Kidney (tissue), 14 donors: ENCODE results near the gene INPP5E. TPM values are rescaled to one million over a fixed set of nuclear protein-coding genes. Genes with fewer than 3 reads are reported as not detected.
A peak's percentile ranks its signal among the peaks of the same experiment; 100 is the strongest.

Experiments
- DNase-seq, 5 donors: peaks; one replicate each; pipeline ENCODE4 v3.0.0-alpha.2; 2013 to 2020
- FAIRE-seq: peaks from 2 replicates; lab custom pipeline; 2012; peaks lifted over from hg19 to GRCh38; lab: Jason Lieb, UNC
- H3K27ac ChIP-seq, 2 donors: one replicate each; pipeline ENCODE4 v1.7.0; 2013; ENCODE audit warnings: low read depth in 2 of 2, low read length in 2 of 2, inconsistent platforms in 1 of 2
- H3K27me3 ChIP-seq: one replicate; pipeline ENCODE4 v1.7.1; 2013; ENCODE audit warnings: low read length, inconsistent platforms; ENCODE audit not compliant: control insufficient read depth, insufficient read depth
- H3K36me3 ChIP-seq, 3 donors: one replicate each; pipeline versions ENCODE4 v1.7.0 to v1.7.1; 2013; ENCODE audit warnings: low read length in 3 of 3, control low read depth in 1 of 3, inconsistent platforms in 1 of 3; ENCODE audit not compliant: insufficient read depth in 3 of 3, control insufficient read depth in 2 of 3
- H3K4me1 ChIP-seq, 3 donors: one replicate each; pipeline versions ENCODE4 v1.7.0 to v1.7.1; 2013; ENCODE audit warnings: low read length in 3 of 3, inconsistent platforms in 1 of 3, low read depth in 1 of 3; ENCODE audit not compliant: control insufficient read depth in 2 of 3, insufficient read depth in 2 of 3
- H3K4me3 ChIP-seq, 3 donors: one replicate each; pipeline versions ENCODE4 v1.7.0 to v1.8.1; 2013; ENCODE audit warnings: low read length in 3 of 3, control low read depth in 1 of 3, inconsistent platforms in 1 of 3
- H3K9ac ChIP-seq, 3 donors: one replicate each; pipeline versions ENCODE4 v1.7.0 to v1.7.1; 2013; ENCODE audit warnings: low read length in 3 of 3, control low read depth in 1 of 3, inconsistent platforms in 1 of 3
- H3K9me3 ChIP-seq, 3 donors: one replicate each; pipeline versions ENCODE4 v1.7.0 to v1.7.1; 2013; ENCODE audit warnings: low read length in 3 of 3, control low read depth in 1 of 3, inconsistent platforms in 1 of 3; ENCODE audit not compliant: control insufficient read depth in 2 of 3, insufficient read depth in 1 of 3
- intact Hi-C: fragments of 100-400 bp; cut with DNase I; formaldehyde crosslinking; loops from one replicate; pipeline ENCODE4 v1.11.1; 2022
- polyA plus RNA-seq: library from polyadenylated mRNA; stranded (reverse); fragments of 350-450 nt; fragmentation: Illumina TruSeq; extraction: RNeasy Lipid Tissue Mini Kit (QIAGEN cat#74804); gene quantifications from one replicate; pipeline ENCODE4 v1.2.3, GENCODE V29; 2014; ENCODE audit warnings: low read depth, low replicate concordance; ENCODE audit not compliant: insufficient read depth
- total RNA-seq: library from RNA; stranded (reverse); fragmentation: NEBNext Ultra II Directional; extraction: Animal tissue kit (Norgen Biotek cat#: 25700); gene quantifications from one replicate; pipeline ENCODE4 v1.2.1, GENCODE V29; 2021
- TF ChIP-seq, protein P1 (sequence below): IDR thresholded peaks from 3 replicates; pipeline ENCODE4 v1.5.1; 2012; ENCODE audit warnings: mild to moderate bottlenecking, moderate library complexity, borderline replicate concordance; ENCODE audit not compliant: insufficient read depth; ENCODE audit errors: extremely low read depth
- donor health status: control.
- donor health status: control.
- donor health status: control.
- donor health status: control.
- donor health status: control.
- donor health status: DM: yes; HTN: yes; CAD: no.
- donor health status: Normal renal cell carcinoma (clear cell type).

Gene INPP5E
- total and polyA plus RNA-seq, 2 donors from 2014 or later: 6.9 to 14.0 TPM

DNA sequence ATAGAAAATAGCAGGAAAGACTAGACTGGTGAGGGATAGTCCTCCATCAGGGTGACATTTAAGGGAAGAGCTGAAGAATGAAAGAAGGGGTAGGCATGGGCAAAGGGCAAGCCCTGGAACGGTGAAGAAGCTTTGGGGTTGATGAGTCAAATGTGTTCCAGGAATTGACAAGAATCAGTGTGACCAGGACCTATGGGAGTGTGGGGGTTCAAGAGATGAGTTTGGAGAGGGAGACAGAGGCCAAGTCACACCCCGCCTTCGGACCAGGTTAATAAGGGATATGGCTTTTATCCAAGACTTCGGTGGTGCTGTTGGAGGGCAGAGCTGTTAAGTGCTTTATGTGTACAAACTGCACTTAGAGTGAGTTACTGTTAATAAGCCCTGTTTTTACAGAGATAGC lies 28.3 kb downstream of the INPP5E start:
- H3K27me3 ChIP-seq: no peaks in the 10 kb centered on the region
- no peak overlapping the region for H3K27ac ChIP-seq
- no peaks in the 10 kb centered on the region for H3K9me3 ChIP-seq
- peaks cover 0 to 19% (median 7%) of the 10 kb centered on the region in 3 donors for H3K4me1 ChIP-seq
- H3K36me3 ChIP-seq: peaks cover 3 to 40% (median 24%) of the 10 kb centered on the region in 3 donors
- no peak for DNase-seq
- peak overlapping the region; percentile 78 to 90 (median 81) for H3K4me3 ChIP-seq
- peak overlapping the region; percentile 48 to 84 (median 50) for H3K9ac ChIP-seq
- intact Hi-C loops: no loop called here
- FAIRE-seq: no peak
- TF ChIP-seq, protein P1, sequence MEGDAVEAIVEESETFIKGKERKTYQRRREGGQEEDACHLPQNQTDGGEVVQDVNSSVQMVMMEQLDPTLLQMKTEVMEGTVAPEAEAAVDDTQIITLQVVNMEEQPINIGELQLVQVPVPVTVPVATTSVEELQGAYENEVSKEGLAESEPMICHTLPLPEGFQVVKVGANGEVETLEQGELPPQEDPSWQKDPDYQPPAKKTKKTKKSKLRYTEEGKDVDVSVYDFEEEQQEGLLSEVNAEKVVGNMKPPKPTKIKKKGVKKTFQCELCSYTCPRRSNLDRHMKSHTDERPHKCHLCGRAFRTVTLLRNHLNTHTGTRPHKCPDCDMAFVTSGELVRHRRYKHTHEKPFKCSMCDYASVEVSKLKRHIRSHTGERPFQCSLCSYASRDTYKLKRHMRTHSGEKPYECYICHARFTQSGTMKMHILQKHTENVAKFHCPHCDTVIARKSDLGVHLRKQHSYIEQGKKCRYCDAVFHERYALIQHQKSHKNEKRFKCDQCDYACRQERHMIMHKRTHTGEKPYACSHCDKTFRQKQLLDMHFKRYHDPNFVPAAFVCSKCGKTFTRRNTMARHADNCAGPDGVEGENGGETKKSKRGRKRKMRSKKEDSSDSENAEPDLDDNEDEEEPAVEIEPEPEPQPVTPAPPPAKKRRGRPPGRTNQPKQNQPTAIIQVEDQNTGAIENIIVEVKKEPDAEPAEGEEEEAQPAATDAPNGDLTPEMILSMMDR: no peak

DNA sequence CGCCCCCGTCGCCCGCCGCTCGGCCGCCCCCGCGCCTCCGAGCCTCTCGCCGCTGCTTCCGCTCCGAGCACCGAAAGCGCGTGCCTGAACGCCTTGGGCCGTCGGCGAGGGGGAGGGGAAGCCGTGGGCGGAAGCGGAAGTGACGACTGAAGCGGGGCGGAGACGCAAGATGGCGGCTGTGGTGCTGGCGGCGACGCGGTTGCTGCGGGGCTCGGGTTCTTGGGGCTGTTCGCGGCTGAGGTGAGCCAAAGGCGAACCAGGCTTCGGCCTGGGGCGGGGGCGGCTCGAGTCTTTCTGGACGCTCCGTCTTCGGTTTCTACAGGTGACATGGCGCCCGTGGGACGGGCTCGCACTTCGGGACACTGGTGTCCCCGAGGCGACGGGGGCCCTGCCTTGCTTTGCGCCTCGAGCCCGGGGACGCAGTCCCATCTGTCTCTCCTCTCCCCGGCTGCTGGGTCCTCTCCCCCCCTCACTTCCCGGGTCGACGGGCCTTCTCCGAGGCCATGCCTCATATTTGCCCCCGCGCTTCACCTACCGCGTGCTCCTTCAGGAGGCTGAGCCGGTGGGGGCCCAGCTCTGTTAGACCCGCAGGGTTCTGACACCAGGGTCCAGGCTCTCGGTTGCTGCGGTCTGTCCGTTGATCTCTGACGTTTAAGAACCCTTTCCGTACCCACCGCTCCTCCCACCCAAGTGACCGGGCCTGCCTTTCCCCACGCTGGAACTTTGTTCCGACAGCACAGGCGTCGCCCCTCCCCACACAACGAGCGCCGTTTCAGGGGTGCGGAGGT lies 29.0 kb downstream of the INPP5E start, which contains the start of the genes ENTR1 and PMPCA:
TSS of gene ENTR1 (minus strand) at position 115 of the 788 bp plus-strand sequence. CDS start 217 bp downstream, outside the sequence.
TSS of gene PMPCA (plus strand) at position 159 of the 788 bp plus-strand sequence. CDS start at position 170, 11 bp downstream.
- H3K27ac ChIP-seq: peak within 1 kb of the TSS in 1 of 2 donors; percentile 40
- H3K36me3 ChIP-seq: peaks cover 3 to 35% (median 22%) of the 10 kb centered on the region in 3 donors
- DNase-seq: peak; percentile 92 to 97 (median 94)
- H3K9me3 ChIP-seq: no peaks in the 10 kb centered on the region
- intact Hi-C loops: no loop called here
- H3K4me3 ChIP-seq: peak within 1 kb of the TSS; percentile 78 to 90 (median 81)
- peaks cover 0 to 19% (median 7%) of the 10 kb centered on the region in 3 donors for H3K4me1 ChIP-seq
- H3K9ac ChIP-seq: peak within 1 kb of the TSS; percentile 48 to 84 (median 50)
- no peak for FAIRE-seq
- no peaks in the 10 kb centered on the region for H3K27me3 ChIP-seq
- TF ChIP-seq, protein P1: no peak

DNA sequence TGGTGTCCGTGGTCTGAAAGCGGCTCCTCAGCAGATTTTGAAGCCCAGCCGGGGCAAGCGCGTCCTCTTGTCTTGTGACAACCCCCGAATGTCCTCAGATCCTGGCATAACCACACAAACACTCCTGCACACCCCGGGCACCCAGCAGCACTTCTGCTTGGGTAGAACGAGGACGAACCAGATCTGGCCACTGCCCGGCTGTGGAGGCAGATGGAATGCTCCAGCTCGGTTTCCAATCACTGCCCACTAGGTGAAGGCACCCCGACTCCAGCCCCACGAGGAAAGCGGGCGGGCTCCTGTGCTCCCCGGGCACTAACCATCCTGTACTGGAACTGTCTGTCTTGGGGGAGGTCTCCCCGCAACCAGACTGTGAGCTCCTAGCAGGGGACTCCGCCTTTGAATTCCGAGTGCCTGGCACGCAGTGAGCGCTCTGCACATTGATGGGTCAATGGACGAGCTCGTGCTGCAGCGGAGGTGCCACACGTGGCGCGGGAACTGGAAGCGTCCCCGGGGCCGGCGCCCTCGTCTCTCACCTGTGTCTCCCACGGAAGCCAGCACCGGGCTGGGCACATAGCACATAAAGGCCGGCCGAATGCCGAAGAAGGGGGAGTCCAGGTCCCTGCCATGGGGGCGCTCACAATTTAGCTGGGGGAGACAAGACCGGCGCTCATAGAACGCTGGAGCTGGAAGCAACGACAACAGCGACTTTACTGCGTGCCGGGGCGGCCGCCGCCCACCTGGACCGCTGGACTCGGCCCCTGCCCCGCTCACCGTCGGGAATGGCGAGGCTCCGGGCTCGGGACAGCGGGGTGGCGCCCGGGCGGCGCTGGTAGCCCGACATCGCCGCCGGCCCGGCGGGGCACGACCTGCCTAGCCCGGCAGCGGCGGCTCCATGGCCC lies 29.8 kb downstream of the INPP5E start:
- H3K4me3 ChIP-seq: peak overlapping the region; percentile 36 to 65 (median 55)
- no peak for FAIRE-seq
- peak in 4 of 5 donors; percentile 18 to 70 (median 44) for DNase-seq
- peak overlapping the region in 2 of 3 donors; percentile 48 to 58 for H3K9ac ChIP-seq
- intact Hi-C loops: no loop called here
- TF ChIP-seq, protein P1: no peak
- H3K27me3 ChIP-seq: no peaks in the 10 kb centered on the region
- no peak overlapping the region for H3K27ac ChIP-seq
- H3K36me3 ChIP-seq: peaks cover 3 to 34% (median 18%) of the 10 kb centered on the region in 3 donors
- H3K9me3 ChIP-seq: no peaks in the 10 kb centered on the region
- H3K4me1 ChIP-seq: peaks cover 0 to 19% (median 7%) of the 10 kb centered on the region in 3 donors
